ENCODE data around the gene DHX34. TPM values are rescaled to one million over a fixed set of nuclear protein-coding genes. Genes with fewer than 3 reads are reported as not detected.

Gene DHX34
- total RNA-seq: 8.9 and 17.3 TPM in 2 replicates

GRCh38 chr19:47348819-47349795 lies at the start of gene DHX34:
TSS of gene DHX34 (plus strand) at chr19:47349315. CDS start at chr19:47353031, 3,716 bp downstream.

GRCh38 chr19:47309608-47310007 lies 39.5 kb upstream of the DHX34 start, which contains the start of gene C5AR1:
TSS of gene C5AR1 (plus strand) at chr19:47309861. CDS start at chr19:47309896, 35 bp downstream.

DNA sequence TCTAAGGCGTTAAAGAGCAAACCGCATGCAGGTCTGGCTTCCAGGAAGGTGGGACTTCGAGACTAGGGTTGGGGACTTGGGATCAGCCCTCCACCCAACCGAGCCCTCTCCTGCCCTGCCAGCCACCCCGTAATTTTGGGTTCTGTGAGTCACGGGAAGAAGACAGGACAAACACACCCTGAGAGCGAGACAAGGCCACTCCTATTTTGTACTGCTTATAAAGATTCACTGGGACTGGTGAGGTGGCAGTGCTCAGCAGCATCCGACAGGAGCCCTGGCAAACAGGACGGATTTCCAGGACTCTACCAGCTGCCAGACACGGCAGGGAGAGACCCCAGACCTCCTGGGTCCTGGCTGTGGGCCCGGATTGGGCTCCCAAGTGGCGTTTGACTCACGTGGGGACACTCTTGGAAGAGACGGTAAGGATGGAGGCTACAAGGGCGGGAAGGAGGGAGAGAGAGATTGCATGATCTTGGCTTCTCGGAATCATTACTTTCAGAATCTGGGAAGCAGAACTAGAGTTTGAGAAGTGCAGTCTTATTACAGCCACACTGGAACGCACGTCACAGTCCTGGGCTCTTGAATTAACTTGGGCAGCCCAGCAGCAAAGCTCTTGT lies 17.1 kb upstream of the DHX34 start, which contains the start of gene C5AR2:
TSS of gene C5AR2 (plus strand) at position 245 of the 617 bp plus-strand sequence. CDS start 8,625 bp downstream, outside the sequence.

GRCh38 chr19:47419030-47419783 lies 70.1 kb downstream of the DHX34 start, which contains the start of gene MEIS3:
TSS of gene MEIS3 (minus strand) at chr19:47419527. CDS start at chr19:47419081, 446 bp downstream.

Other genes starting within 250 kb of the DHX34 start
- 7.1 and 16.5 TPM in 2 replicates for gene ZC3H4, start 235.5 kb upstream of the DHX34 start, total RNA-seq
- gene SAE1, start 218.5 kb upstream of the DHX34 start, total RNA-seq: 113 and 146 TPM in 2 replicates
- gene BBC3, start 118.1 kb upstream of the DHX34 start, total RNA-seq: 13.4 and 14.6 TPM in 2 replicates
- 4.5 and 11.9 TPM in 2 replicates for gene CCDC9, start 92.8 kb upstream of the DHX34 start, total RNA-seq
- 2.1 and 2.7 TPM in 2 replicates for gene INAFM1, start 74.4 kb upstream of the DHX34 start, total RNA-seq
- under 0.01 and 0.18 TPM in 2 replicates for gene C5AR1, start 39.5 kb upstream of the DHX34 start, total RNA-seq
- gene C5AR2, start 17.1 kb upstream of the DHX34 start, total RNA-seq: not detected in 2 replicates
- gene MEIS3, start 70.2 kb downstream of the DHX34 start, total RNA-seq: 46.6 and 51.7 TPM in 2 replicates
- 0.14 TPM in 1 of 2 replicates, not detected in the other for gene SLC8A2, start 122.6 kb downstream of the DHX34 start, total RNA-seq
- gene KPTN, start 134.9 kb downstream of the DHX34 start, total RNA-seq: 3.2 and 5.9 TPM in 2 replicates
- gene NAPA, start 165.7 kb downstream of the DHX34 start, total RNA-seq: 45.8 and 54.6 TPM in 2 replicates
- gene ZNF541, start 223.8 kb downstream of the DHX34 start, total RNA-seq: 0.05 and 0.89 TPM in 2 replicates

All from smooth muscle cell of the umbilical artery (primary cell).